Peyer's patch (tissue), 4 donors: ENCODE measurements around the gene RNF182.

Experiments
- POLR2A ChIP-seq, 2 donors: fragments of 450-650 bp; IDR thresholded peaks; one replicate each; pipeline ENCODE4 v1.5.1; 2017; ENCODE audit warnings: antibody characterized with exemption in 2 of 2, mild to moderate bottlenecking in 2 of 2, moderate library complexity in 2 of 2
- TF ChIP-seq, protein P1 (sequence below), 6 experiments: fragments of 450-650 bp in 4 of 6; fragments of 200-600 bp in 2 of 6; sonication (generic) in 1 of 6; IDR thresholded peaks; one replicate each; pipeline ENCODE4 v1.5.1; 2017 to 2019; ENCODE audit warnings: antibody characterized with exemption in 6 of 6, mild to moderate bottlenecking in 3 of 6, moderate library complexity in 1 of 6

DNA sequence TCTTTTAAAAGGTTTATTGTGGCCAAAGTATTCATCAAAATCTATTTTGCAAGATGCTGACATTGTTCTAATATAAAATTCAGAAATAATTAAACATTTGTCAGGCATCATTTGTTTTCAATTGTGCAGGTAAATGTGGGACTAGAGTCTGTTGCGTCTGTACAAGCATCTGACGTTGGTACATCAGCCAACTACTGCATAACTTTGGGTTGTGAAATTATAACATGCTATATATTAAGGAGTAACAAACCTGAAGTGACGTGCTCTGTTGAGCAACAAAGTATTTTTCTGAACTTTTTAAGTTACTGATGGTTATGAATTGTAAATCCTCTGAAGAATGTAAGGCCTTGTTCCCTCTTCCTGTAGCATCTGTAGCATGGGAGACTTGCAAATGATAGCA, 66.0 kb downstream of the RNF182 start:
- TF ChIP-seq, protein P1, sequence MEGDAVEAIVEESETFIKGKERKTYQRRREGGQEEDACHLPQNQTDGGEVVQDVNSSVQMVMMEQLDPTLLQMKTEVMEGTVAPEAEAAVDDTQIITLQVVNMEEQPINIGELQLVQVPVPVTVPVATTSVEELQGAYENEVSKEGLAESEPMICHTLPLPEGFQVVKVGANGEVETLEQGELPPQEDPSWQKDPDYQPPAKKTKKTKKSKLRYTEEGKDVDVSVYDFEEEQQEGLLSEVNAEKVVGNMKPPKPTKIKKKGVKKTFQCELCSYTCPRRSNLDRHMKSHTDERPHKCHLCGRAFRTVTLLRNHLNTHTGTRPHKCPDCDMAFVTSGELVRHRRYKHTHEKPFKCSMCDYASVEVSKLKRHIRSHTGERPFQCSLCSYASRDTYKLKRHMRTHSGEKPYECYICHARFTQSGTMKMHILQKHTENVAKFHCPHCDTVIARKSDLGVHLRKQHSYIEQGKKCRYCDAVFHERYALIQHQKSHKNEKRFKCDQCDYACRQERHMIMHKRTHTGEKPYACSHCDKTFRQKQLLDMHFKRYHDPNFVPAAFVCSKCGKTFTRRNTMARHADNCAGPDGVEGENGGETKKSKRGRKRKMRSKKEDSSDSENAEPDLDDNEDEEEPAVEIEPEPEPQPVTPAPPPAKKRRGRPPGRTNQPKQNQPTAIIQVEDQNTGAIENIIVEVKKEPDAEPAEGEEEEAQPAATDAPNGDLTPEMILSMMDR (IDR thresholded peaks at IDR 0.05), result no peak
- no peak for TF ChIP-seq POLR2A (IDR thresholded peaks at IDR 0.05)
